MM.1S (cell line): ENCODE results near the gene LMTK3.

Experiments
- DNase-seq: peaks from one replicate; pipeline ENCODE4 v3.0.0-alpha.2; 2015
- H2AFZ ChIP-seq: fragments of 300-600 bp; sonication (generic); 2 replicates; pipeline ENCODE4 v1.6.0; 2016; ENCODE audit warnings: antibody characterized with exemption, low read length
- H3F3A ChIP-seq: fragments of 300-600 bp; sonication (generic); 2 replicates; pipeline ENCODE4 v1.6.1; 2016; ENCODE audit warnings: mild to moderate bottlenecking, antibody characterized with exemption, low read length, moderate library complexity, mixed read lengths; ENCODE audit not compliant: insufficient read depth
- H3K27ac ChIP-seq: fragments of 300-600 bp; sonication (generic); 2 replicates; pipeline ENCODE4 v1.5.1; 2016; ENCODE audit warnings: mild to moderate bottlenecking, low read length
- H3K27me3 ChIP-seq: fragments of 300-600 bp; sonication (generic); replicated peaks from 2 replicates; pipeline ENCODE4 v1.6.0; 2016; ENCODE audit warnings: low read length; ENCODE audit not compliant: insufficient read depth
- H3K36me3 ChIP-seq: fragments of 300-600 bp; sonication (generic); replicated peaks from 2 replicates; pipeline ENCODE4 v1.6.1; 2016; ENCODE audit warnings: mild to moderate bottlenecking, low read length, mixed read lengths; ENCODE audit not compliant: insufficient read depth
- H3K4me1 ChIP-seq: fragments of 300-600 bp; sonication (generic); 2 replicates; pipeline ENCODE4 v1.6.1; 2016; ENCODE audit warnings: low read length, mixed read lengths
- H3K4me2 ChIP-seq: fragments of 300-600 bp; sonication (generic); 2 replicates; pipeline ENCODE4 v1.6.0; 2016; ENCODE audit warnings: low read depth, low read length
- H3K4me3 ChIP-seq: fragments of 300-600 bp; sonication (generic); 2 replicates; pipeline ENCODE4 v1.5.1; 2016; ENCODE audit warnings: low read length, mixed read lengths
- H3K79me2 ChIP-seq: fragments of 300-600 bp; sonication (generic); 2 replicates; pipeline ENCODE4 v1.6.1; 2016; ENCODE audit warnings: mixed run types, low read length, mixed read lengths
- H3K9ac ChIP-seq: fragments of 300-600 bp; sonication (generic); 2 replicates; pipeline ENCODE4 v1.6.1; 2016; ENCODE audit warnings: low read length, mixed read lengths
- H3K9me2 ChIP-seq: fragments of 300-600 bp; sonication (generic); replicated peaks from 2 replicates; pipeline ENCODE4 v1.6.1; 2016; ENCODE audit warnings: mild to moderate bottlenecking, low read length, mixed read lengths; ENCODE audit not compliant: insufficient read depth
- H3K9me3 ChIP-seq: fragments of 300-600 bp; sonication (generic); replicated peaks from 2 replicates; pipeline ENCODE4 v1.6.1; 2016; ENCODE audit warnings: mild to moderate bottlenecking, low read length, mixed read lengths; ENCODE audit not compliant: insufficient read depth
- H4K20me1 ChIP-seq: fragments of 300-600 bp; sonication (generic); 2 replicates; pipeline ENCODE4 v1.6.1; 2016; ENCODE audit warnings: mild to moderate bottlenecking, low read length, moderate library complexity, mixed read lengths; ENCODE audit not compliant: insufficient read depth
- CTCF ChIP-seq: fragments of 300-600 bp; sonication (generic); IDR thresholded peaks from 2 replicates; pipeline ENCODE4 v1.5.1; 2016; ENCODE audit warnings: antibody characterized with exemption, low read length, mixed read lengths
- EZH2 ChIP-seq: fragments of 300-600 bp; sonication (generic); optimal IDR thresholded peaks from 2 replicates; pipeline ENCODE3; 2017; ENCODE audit warnings: low read depth, mild to moderate bottlenecking, antibody characterized with exemption, low read length, mixed read lengths
- EZH2phosphoT487 ChIP-seq: fragments of 300-600 bp; sonication (generic); IDR thresholded peaks from 2 replicates; pipeline ENCODE4 v1.6.1; 2018; ENCODE audit warnings: antibody characterized with exemption, low read length

LMTK3 gene

GRCh38 chr19:48452289-48453190 is 59.1 kb downstream of the LMTK3 start:
- H4K20me1 ChIP-seq = no peaks in the 10 kb centered on the region

GRCh38 chr19:48451624-48452023 is 60.0 kb downstream of the LMTK3 start:
- peaks cover 8% of the 10 kb centered on the region for H3K4me1 ChIP-seq
- 0 out of 2 replicates have a peak, but pooled peaks cover 8% of the 10 kb centered on the region for H3K36me3 ChIP-seq
- no peak for TF ChIP-seq EZH2phosphoT487
- TF ChIP-seq CTCF = no peak
- TF ChIP-seq EZH2 = no peak
- H3K4me2 ChIP-seq = no peak overlapping the region
- H3K27me3 ChIP-seq = no peaks in the 10 kb centered on the region
- H3K27ac ChIP-seq = no peak overlapping the region
- no peaks in the 10 kb centered on the region for H4K20me1 ChIP-seq
- peaks cover 6% of the 10 kb centered on the region; the same call in 1 of the 2 replicates for H3F3A ChIP-seq
- DNase-seq = no peak
- no peaks in the 10 kb centered on the region for H3K9me2 ChIP-seq
- H3K4me3 ChIP-seq = no peak overlapping the region
- H2AFZ ChIP-seq = no peak overlapping the region
- peaks cover 62% of the 10 kb centered on the region for H3K79me2 ChIP-seq
- no peak overlapping the region for H3K9ac ChIP-seq
- no peaks in the 10 kb centered on the region for H3K9me3 ChIP-seq

More at GRCh38 chr19:48452289-48453190, 59.1 kb downstream of the LMTK3 start:
- Histone ChIP-seq H3K9ac (no peak overlapping the region), H3K79me2 (peaks cover 53% of the 10 kb centered on the region), H3F3A (peaks cover under 1% of the 10 kb centered on the region; the same call in 1 of the 2 replicates), H3K4me2 (no peak overlapping the region), H3K27ac (no peak overlapping the region), H3K9me3 (no peaks in the 10 kb centered on the region), H3K4me1 (peaks cover 2% of the 10 kb centered on the region), H3K9me2 (no peaks in the 10 kb centered on the region), H3K4me3 (no peak overlapping the region), H3K36me3 (0 out of 2 replicates have a peak, but pooled peaks cover 9% of the 10 kb centered on the region), H2AFZ (no peak overlapping the region), H3K27me3 (no peaks in the 10 kb centered on the region)
- TF ChIP-seq CTCF = no peak
- TF ChIP-seq EZH2 = no peak
- no peak for TF ChIP-seq EZH2phosphoT487
- no peak for DNase-seq

- Histone ChIP-seq H3F3A (peaks cover 6% of the 10 kb centered on the region; the same call in 1 of the 2 replicates), H3K9me3 (no peaks in the 10 kb centered on the region), H3K4me3 (no peak overlapping the region), H3K36me3 (0 out of 2 replicates have a peak, but pooled peaks cover 8% of the 10 kb centered on the region), H3K27me3 (no peaks in the 10 kb centered on the region), H4K20me1 (no peaks in the 10 kb centered on the region), H3K9ac (no peak overlapping the region), H3K9me2 (no peaks in the 10 kb centered on the region), H2AFZ (no peak overlapping the region), H3K4me2 (no peak overlapping the region), H3K4me1 (peaks cover 12% of the 10 kb centered on the region), H3K27ac (no peak overlapping the region), H3K79me2 (peaks cover 69% of the 10 kb centered on the region)
- no peak for DNase-seq
- no peak for TF ChIP-seq EZH2phosphoT487
- TF ChIP-seq EZH2 = no peak
These were observed 60.8 kb downstream of the LMTK3 start for GRCh38 chr19:48450863-48451262.
